ENCODE measurements around the gene TMPRSS9.

TMPRSS9 gene

DNA sequence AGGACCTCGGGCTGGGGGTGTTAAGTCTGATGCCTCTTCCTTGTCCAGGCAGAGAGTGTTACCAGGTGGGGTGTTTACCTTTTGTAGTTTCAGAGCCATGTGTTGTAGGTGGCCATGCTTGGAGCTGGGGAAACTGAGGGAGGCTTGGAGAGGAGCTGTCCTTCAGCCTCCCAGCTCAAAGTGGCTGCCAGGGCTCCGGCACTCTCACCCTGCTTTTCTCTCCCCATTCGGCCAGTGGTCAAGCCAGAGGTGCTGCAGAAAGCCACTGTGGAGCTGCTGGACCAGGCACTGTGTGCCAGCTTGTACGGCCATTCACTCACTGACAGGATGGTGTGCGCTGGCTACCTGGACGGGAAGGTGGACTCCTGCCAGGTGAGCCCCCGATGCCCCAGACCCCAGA is 50.0 kb downstream of the TMPRSS9 start:
- no peak overlapping the region for H3K4me3 ChIP-seq (replicated peaks; ENCODE audit: low read depth, low read length)
- TF ChIP-seq, protein P1, sequence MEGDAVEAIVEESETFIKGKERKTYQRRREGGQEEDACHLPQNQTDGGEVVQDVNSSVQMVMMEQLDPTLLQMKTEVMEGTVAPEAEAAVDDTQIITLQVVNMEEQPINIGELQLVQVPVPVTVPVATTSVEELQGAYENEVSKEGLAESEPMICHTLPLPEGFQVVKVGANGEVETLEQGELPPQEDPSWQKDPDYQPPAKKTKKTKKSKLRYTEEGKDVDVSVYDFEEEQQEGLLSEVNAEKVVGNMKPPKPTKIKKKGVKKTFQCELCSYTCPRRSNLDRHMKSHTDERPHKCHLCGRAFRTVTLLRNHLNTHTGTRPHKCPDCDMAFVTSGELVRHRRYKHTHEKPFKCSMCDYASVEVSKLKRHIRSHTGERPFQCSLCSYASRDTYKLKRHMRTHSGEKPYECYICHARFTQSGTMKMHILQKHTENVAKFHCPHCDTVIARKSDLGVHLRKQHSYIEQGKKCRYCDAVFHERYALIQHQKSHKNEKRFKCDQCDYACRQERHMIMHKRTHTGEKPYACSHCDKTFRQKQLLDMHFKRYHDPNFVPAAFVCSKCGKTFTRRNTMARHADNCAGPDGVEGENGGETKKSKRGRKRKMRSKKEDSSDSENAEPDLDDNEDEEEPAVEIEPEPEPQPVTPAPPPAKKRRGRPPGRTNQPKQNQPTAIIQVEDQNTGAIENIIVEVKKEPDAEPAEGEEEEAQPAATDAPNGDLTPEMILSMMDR (IDR thresholded peaks at IDR 0.05; ENCODE audit: low read depth, low read length, missing control alignments), result no peak
- no peak for DNase-seq (ENCODE audit: extremely low read depth, low read depth)

DNA sequence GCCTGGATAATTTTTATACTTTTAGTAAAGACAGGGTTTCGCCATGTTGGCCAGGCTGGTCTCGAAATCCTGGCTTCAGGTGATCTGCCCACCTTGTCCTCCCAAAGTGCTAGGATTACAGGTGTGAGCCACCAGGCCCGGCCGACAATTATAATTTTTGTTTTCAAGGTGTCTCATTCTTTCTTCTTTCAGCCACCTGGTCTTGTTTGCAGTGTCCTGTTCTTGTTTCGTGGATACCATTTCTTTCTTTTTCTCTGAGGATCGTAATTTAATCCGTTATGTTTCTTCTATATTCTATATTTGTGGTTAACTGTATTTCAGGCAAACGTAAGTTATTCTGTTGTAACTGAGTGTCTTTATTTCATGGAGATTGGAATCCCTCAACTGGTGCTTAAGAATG is 51.6 kb downstream of the TMPRSS9 start:
- H3K4me3 ChIP-seq (replicated peaks; ENCODE audit: low read depth, low read length), result no peak overlapping the region
- no peak for DNase-seq (ENCODE audit: extremely low read depth, low read depth)
- TF ChIP-seq, protein P1 (IDR thresholded peaks at IDR 0.05; ENCODE audit: low read depth, low read length, missing control alignments), result no peak

DNA sequence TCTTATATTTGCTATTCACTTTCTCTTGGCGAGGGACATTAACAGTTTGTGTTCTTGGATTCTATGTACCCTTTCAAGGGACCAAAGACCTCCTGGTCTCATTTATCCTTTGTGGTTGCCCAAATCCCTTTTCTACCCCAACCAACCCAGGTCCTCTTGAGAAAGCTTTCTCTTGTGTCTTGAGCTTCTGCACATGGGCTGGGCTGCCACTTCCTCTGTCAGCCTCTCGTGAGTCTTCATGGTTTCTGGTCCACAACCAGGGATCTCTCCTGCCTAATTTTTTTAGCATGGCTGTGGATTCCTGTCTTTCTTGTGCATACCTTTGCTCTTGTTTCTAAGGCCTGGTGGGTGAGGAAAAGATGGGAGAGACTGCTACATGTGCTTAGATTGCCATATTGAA is 52.4 kb downstream of the TMPRSS9 start:
- H3K4me3 ChIP-seq (replicated peaks; ENCODE audit: low read depth, low read length), result no peak overlapping the region
- DNase-seq (ENCODE audit: extremely low read depth, low read depth), result no peak
- TF ChIP-seq, protein P1 (IDR thresholded peaks at IDR 0.05; ENCODE audit: low read depth, low read length, missing control alignments), result no peak

DNA sequence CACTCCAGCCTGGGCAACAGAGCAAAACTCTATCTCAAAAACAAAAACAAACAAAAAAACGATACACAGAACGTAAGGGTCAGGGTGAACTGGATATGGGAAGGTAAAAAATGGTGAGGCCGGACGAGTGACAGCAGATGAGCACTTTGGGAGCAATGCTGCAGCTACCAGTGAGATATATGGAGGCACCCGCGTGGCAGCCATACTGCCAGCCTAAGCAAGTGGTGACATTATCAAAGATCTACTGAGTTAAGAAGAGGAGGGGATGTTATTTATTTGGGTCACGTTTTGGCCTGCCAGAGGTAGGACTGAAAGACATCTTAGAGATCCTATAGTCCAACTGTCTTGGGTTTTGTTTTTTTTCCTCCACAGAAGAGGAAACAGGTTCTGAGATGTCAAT is 53.1 kb downstream of the TMPRSS9 start:
- no peak overlapping the region for H3K4me3 ChIP-seq (replicated peaks; ENCODE audit: low read depth, low read length)
- TF ChIP-seq, protein P1 (IDR thresholded peaks at IDR 0.05; ENCODE audit: low read depth, low read length, missing control alignments), result no peak
- DNase-seq (ENCODE audit: extremely low read depth, low read depth), result no peak

DNA sequence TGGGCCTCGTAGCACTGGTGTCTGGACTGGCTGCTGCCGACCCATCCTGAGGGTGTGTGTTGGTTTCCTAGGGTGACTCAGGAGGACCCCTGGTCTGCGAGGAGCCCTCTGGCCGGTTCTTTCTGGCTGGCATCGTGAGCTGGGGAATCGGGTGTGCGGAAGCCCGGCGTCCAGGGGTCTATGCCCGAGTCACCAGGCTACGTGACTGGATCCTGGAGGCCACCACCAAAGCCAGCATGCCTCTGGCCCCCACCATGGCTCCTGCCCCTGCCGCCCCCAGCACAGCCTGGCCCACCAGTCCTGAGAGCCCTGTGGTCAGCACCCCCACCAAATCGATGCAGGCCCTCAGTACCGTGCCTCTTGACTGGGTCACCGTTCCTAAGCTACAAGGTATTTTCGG is 53.6 kb downstream of the TMPRSS9 start:
- DNase-seq (ENCODE audit: extremely low read depth, low read depth), result no peak
- TF ChIP-seq, protein P1 (IDR thresholded peaks at IDR 0.05; ENCODE audit: low read depth, low read length, missing control alignments), result no peak
- H3K4me3 ChIP-seq (replicated peaks; ENCODE audit: low read depth, low read length), result no peak overlapping the region

DNA sequence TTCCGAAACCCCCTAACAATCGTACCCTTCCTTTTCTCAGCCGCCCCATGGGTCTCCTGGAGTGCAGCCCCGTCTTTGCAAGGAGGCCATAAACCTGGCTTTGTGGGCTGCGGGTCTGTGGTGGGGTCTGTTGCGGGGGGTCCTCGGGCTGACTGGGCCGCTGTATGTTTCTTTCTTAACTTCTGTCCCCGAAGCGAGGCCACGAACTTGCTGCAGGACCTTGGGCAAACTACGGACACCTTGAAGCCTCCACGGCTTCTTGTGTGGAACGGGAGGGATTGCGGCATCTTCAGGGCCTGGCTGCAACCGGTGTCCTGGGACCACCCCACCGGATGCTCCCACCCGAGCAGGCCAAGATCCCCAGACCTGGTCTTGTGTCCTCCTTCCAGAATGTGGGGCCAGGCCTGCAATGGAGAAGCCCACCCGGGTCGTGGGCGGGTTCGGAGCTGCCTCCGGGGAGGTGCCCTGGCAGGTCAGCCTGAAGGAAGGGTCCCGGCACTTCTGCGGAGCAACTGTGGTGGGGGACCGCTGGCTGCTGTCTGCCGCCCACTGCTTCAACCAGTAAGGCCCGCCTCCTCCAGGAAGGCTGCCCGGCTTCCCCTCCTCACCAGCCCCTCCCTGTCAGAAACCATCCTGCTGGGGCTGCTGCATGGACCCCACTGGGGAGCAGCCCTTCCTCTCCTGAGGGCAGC is 55.4 kb downstream of the TMPRSS9 start:
- H3K4me3 ChIP-seq (replicated peaks; ENCODE audit: low read depth, low read length), result no peak overlapping the region
- no peak for DNase-seq (ENCODE audit: extremely low read depth, low read depth)
- TF ChIP-seq, protein P1 (IDR thresholded peaks at IDR 0.05; ENCODE audit: low read depth, low read length, missing control alignments), result no peak

DNA sequence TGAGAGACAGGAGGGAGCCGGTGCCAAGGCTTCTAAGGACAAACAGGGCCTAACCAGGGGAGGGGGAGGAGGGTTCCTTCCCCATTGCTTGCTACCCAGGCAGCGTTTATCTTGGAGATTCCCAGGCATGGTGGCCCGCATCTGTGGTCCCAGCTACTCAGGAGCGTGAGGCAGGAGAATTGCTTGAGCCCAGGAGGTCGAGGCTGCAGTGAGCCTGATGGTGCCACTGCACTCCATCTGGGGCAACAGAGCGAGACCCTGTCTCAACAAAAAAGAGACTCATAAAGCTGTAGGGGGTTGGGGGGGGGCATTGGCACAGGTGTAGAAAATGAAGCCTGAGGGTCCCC is 55.9 kb downstream of the TMPRSS9 start:
- TF ChIP-seq, protein P1 (IDR thresholded peaks at IDR 0.05; ENCODE audit: low read depth, low read length, missing control alignments), result no peak
- DNase-seq (ENCODE audit: extremely low read depth, low read depth), result no peak
- H3K4me3 ChIP-seq (replicated peaks; ENCODE audit: low read depth, low read length), result no peak overlapping the region
